ENCODE data around the gene OGFOD3. TPM values are rescaled to one million over a fixed set of nuclear protein-coding genes. Genes with fewer than 3 reads are reported as not detected.

Gene OGFOD3
- total RNA-seq, 1 experiment from 2014 or later = 26.6 TPM

DNA sequence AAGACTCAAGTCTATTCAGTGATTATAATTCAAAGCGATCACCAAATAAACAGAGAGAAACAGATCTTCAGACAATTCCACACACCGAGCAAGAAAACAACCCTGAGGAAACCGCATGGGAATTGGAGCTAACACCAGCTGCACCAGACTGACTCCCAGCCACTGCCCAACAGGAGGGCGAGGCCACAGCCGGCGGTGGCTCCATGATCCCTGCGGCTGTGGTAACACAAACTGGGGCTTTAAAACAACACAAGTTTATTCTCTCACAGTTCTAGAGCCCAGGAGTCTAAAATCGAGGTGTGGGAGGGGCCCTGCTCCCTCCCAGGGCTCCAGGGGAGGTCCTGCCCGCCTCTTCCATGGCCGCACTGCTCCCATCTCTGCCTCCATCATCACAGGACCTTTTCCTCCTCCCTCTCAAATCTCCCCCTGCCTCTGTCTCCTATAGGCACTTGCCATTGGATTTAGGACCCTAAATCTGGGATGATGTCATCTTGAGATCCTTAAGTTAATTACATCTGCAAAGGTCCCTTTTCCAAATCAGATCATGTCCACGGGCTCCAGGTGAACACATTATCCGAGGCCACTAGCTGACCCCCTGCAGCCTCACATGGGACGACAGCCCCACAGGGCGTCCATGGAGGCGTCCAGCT, 10.0 kb downstream of the OGFOD3 start:
- no peaks in the 10 kb centered on the region for H3F3A ChIP-seq (ENCODE audit: insufficient read depth, low read depth)
- CTCF ChIA-PET = no interaction called here
- POLR2A ChIA-PET (ENCODE audit: unreplicated experiment) = no interaction called here
- no peaks in the 10 kb centered on the region for H3K4me1 ChIP-seq (replicated peaks; ENCODE audit: insufficient read depth)
- H3K9me3 ChIP-seq (ENCODE audit: insufficient read depth, low read depth) = no peaks in the 10 kb centered on the region
- no peak overlapping the region for H2AFZ ChIP-seq
- BruUV-seq (replicated peaks) = no TSS peak
- H3K36me3 ChIP-seq (ENCODE audit: low read depth) = no peaks in the 10 kb centered on the region
- no peak overlapping the region for H3K4me2 ChIP-seq
- H3K27ac ChIP-seq = no peak overlapping the region
- intact Hi-C loops (cut with micrococcal nuclease; ENCODE audit: unreplicated experiment) = no loop called here
- TF ChIP-seq, protein P1, sequence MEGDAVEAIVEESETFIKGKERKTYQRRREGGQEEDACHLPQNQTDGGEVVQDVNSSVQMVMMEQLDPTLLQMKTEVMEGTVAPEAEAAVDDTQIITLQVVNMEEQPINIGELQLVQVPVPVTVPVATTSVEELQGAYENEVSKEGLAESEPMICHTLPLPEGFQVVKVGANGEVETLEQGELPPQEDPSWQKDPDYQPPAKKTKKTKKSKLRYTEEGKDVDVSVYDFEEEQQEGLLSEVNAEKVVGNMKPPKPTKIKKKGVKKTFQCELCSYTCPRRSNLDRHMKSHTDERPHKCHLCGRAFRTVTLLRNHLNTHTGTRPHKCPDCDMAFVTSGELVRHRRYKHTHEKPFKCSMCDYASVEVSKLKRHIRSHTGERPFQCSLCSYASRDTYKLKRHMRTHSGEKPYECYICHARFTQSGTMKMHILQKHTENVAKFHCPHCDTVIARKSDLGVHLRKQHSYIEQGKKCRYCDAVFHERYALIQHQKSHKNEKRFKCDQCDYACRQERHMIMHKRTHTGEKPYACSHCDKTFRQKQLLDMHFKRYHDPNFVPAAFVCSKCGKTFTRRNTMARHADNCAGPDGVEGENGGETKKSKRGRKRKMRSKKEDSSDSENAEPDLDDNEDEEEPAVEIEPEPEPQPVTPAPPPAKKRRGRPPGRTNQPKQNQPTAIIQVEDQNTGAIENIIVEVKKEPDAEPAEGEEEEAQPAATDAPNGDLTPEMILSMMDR (conservative IDR thresholded peaks at IDR 0.05) = no peak
- no peak for TF ChIP-seq EZH2 (IDR thresholded peaks at IDR 0.05; ENCODE audit: low read depth)
- no peak overlapping the region for H3K4me3 ChIP-seq
- no peaks in the 10 kb centered on the region for H3K9me2 ChIP-seq (ENCODE audit: insufficient read depth)
- H4K20me1 ChIP-seq (ENCODE audit: insufficient read depth) = no peaks in the 10 kb centered on the region
- no peaks in the 10 kb centered on the region for H3K27me3 ChIP-seq (ENCODE audit: insufficient read depth, low read depth)
- no peak for DNase-seq
- H3K79me2 ChIP-seq (ENCODE audit: low read depth) = no peaks in the 10 kb centered on the region

DNA sequence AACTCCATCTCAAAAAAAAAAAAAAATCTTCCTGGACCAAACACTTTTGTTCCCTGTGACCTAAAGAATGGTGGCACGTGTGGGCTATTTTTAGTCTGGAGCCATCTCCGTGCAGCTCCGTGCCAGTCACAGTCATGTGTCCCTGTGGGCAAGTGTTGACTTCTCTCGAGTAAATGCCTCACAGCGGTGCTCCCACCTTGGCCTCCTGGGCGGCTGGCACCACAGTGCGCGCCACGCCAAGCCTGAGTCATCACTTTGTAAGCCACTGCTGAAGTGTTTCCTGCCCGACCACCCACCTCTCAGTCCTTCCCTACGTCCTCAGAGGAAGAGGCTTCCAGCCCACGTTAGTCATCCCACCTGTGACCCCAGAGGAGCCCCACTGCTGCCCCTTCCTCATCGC, 11.1 kb downstream of the OGFOD3 start:
- Histone ChIP-seq H3K4me3 (no peak overlapping the region), H3K4me2 (no peak overlapping the region), H4K20me1 (ENCODE audit: insufficient read depth) (no peaks in the 10 kb centered on the region), H3K9me2 (ENCODE audit: insufficient read depth) (no peaks in the 10 kb centered on the region), H3K4me1 (replicated peaks; ENCODE audit: insufficient read depth) (no peaks in the 10 kb centered on the region), H3K27me3 (ENCODE audit: insufficient read depth, low read depth) (no peaks in the 10 kb centered on the region), H3K27ac (no peak overlapping the region), H2AFZ (no peak overlapping the region), H3K9me3 (ENCODE audit: insufficient read depth, low read depth) (no peaks in the 10 kb centered on the region), H3K79me2 (ENCODE audit: low read depth) (no peaks in the 10 kb centered on the region), H3K36me3 (ENCODE audit: low read depth) (no peaks in the 10 kb centered on the region), H3F3A (ENCODE audit: insufficient read depth, low read depth) (no peaks in the 10 kb centered on the region)
- CTCF ChIA-PET = no interaction called here
- POLR2A ChIA-PET (ENCODE audit: unreplicated experiment) = no interaction called here
- intact Hi-C loops (cut with micrococcal nuclease; ENCODE audit: unreplicated experiment) = no loop called here
- no peak for DNase-seq
- no TSS peak for BruUV-seq (replicated peaks)
- TF ChIP-seq, protein P1 (conservative IDR thresholded peaks at IDR 0.05) = no peak

DNA sequence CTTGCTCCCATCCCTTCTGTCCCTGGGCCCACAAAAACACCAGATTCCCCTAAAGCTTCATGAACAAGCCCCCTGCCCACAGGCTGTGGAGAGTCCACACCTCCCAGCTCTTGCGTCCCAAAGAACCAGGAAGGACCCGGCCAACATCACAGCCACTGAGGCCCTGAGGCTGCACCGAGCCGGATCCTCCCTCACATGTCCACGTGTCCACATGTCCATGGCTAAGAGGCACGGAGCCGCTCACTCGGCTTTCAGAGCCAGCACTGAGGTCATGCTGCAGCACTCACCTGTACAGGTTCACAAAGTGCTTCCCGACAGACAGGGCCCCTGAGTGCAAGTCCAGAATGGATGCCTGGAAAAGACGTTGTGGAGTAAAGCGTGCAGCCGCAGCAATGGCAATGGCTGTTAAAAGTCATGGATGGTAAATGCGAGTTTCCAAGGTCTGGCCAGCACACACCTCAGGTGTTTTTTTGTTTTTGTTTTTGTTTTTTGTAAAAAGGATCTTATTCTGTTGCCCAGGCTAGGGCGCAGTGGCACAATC, 12.2 kb downstream of the OGFOD3 start:
- no peaks in the 10 kb centered on the region for H3K4me1 ChIP-seq (replicated peaks; ENCODE audit: insufficient read depth)
- H4K20me1 ChIP-seq (ENCODE audit: insufficient read depth) = no peaks in the 10 kb centered on the region
- TF ChIP-seq, protein P1 (conservative IDR thresholded peaks at IDR 0.05) = no peak
- TF ChIP-seq EZH2 (IDR thresholded peaks at IDR 0.05; ENCODE audit: low read depth) = no peak
- H3K9me3 ChIP-seq (ENCODE audit: insufficient read depth, low read depth) = no peaks in the 10 kb centered on the region
- H3K4me3 ChIP-seq = no peak overlapping the region
- no peaks in the 10 kb centered on the region for H3F3A ChIP-seq (ENCODE audit: insufficient read depth, low read depth)
- ChIA-PET POLR2A (ENCODE audit: unreplicated experiment) (no interaction called here), CTCF (no interaction called here)
- H3K27ac ChIP-seq = no peak overlapping the region
- H3K79me2 ChIP-seq (ENCODE audit: low read depth) = no peaks in the 10 kb centered on the region
- no peak overlapping the region for H3K4me2 ChIP-seq
- H2AFZ ChIP-seq = no peak overlapping the region
- no peaks in the 10 kb centered on the region for H3K36me3 ChIP-seq (ENCODE audit: low read depth)
- no peaks in the 10 kb centered on the region for H3K27me3 ChIP-seq (ENCODE audit: insufficient read depth, low read depth)
- DNase-seq = no peak
- intact Hi-C loops (cut with micrococcal nuclease; ENCODE audit: unreplicated experiment) = no loop called here
- H3K9me2 ChIP-seq (ENCODE audit: insufficient read depth) = no peaks in the 10 kb centered on the region
- no TSS peak for BruUV-seq (replicated peaks)

All from PC-9 (cell line).